Measurements from ENCODE around the gene RGS19.

The RGS19 gene

DNA sequence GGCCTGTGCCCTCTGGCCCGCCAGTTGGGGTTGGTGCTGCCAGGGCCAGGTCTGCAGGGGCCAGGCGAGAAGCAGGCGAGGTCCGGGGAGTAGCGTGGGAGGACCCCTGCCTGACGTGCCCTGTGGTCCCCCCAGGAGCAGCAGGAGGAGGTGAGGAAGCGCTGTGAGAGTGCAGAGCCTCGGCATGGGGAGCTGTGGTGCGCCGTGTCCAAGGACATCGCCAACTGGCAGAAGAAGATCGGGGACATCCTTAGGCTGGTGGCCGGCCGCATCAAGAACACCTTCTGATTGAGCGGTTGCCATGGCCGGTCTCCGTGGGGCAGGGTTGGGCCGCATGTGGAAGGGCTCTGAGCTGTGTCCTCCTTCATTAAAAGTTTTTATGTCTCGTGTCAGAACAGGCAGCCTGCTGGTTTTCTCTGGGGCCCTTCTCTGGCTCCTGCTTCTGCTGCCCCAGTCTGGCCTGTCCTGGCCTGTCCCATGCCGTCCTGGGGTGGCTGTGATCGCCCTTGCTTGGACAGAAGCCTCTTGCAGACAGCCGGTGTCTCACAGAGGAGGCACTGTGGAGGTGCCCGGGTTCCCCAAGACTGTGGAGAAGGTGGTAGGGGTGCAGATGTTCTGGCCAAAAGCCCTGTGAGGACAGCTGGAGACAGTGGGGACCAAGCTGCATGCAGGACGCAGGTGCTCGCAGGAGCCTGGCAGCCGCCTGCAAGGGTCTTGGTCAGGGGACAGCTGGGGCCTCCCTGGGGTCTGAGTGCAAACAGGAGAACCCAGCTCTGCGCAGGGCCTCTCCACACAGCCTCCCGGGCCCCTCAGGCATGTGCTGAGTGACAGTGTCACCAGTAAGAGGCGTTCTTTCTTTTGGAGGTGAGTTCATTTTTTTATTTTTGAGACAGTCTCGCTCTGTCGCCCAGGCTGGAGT lies 46.4 kb downstream of the RGS19 start:
- DNase-seq, result no peak

DNA sequence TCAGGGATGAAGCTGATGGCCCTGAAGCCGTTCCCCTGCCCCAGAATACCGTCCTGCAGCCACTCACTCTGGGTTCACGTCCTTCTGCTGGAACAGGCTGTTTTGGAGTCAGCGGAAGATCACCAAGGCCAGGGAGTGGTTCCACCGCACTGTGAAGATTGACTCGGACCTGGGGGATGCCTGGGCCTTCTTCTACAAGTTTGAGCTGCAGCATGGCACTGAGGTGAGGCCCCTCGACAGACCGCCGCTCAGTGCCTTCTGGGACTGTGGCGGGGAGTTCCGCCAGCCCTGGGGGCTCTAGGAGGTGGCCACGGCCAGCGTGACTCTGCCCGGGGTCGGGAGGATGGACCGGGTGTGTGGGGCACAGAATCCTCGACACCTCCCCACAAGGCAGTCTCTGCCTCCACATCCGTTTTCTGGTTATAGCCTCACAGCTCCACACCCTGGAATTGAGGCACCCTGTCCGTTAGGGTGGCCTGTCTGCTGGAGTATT lies 47.5 kb downstream of the RGS19 start:
- no peak for DNase-seq

DNA sequence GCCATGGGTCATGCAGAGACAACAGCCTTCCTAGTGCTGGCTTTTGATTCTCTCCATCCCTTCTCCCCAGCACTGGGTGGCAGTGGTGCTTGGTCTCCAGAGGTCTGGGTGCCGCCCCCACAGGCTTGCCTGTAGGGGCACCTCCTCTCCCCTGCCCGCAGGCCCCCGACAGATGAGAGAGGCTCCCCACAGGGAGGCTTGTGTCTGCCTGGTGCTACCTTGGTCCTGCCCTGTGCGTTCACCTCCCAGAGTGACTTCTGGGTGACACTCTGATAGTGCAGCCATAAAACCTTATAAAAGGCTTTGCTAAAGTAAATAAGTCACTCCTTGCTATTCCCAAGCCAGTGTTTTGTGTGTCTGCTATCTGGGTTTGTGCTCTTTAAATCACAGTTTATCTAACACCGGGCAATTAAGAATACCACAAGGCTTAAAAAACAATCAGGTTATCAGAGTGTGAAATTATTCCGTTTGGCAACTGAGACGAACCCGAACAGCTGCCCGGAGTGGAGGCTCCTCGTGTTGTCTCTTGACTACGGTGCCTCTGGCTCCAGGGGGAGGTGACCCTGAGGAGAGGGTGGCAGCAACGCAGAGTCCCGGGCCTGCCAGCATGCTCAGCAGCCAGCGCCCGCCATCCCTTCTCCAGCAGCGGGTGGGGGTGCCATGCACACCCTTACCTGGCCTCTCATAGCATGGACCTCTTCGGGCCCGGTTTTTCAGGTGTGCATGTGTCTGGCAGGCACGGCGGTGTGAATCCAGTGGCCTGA lies 48.8 kb downstream of the RGS19 start:
- no peak for DNase-seq

DNA sequence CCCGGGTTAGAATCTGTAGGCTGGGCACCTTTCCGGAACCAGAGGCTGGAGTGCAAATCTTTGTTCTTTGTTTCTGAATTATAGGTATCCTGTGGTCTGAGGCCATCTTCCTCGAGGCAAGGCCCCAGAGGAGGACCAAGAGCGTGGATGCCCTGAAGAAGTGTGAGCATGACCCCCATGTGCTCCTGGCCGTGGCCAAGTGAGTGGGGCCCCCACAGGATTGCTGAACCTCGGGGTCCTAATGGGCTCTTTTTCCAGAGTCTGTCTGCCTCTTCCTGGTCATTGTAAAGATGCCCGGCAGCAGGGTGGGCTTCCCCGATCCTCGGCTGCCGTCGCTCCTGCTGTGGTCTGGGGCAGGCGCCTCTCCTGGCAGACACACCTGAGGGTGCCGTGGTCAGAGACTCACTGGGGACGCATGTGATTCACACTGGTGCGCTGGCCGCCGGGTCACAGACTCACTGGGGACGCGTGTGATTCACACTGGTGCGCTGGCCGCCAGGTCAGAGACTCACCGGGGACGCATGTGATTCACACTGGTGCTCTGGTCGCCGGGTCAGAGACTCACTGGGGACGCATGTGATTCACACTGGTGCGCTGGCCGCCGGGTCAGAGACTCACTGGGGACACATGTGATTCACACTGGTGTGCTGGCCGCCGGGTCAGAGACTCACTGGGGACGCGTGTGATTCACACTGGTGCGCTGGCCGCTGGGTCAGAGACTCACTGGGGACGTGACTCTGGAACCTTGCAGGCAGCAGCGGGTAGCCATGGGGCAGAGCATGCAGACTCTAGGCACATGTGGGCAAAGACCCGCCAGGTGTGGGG lies 49.8 kb downstream of the RGS19 start:
- DNase-seq, result no peak

DNA sequence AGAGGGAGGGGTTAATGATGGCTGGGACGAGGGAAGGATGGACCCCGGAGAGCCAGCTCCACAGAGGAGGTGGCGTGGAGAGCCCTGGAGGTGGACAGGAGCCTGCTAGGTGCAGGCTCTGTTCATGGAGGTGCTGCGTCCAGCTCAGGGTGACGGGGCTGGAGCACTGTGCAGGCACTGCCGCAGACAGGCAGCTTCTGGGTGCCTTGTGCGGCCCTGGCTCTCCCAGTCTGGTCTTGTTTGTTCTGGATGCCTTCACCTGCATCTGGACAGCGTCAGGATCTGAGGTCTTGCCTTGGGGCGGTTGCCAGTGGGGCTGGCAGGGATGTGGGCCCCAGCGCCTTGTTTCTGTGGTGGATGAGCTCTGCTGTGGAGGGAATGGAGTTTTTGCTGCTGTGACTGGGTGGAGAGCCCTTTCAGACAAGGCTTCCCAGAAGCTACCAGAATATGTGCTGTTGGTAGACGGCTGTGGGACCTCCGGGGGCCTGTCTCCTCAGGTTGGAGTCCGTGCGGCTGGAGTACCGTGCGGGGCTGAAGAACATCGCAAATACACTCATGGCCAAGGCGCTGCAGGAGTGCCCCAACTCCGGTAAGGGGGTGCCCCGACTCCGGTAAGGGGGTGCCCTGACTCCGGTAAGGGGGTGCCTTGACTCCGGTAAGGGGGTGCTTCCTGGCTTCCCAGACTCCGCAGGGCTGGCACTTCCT lies 51.2 kb downstream of the RGS19 start:
- no peak for DNase-seq

DNA sequence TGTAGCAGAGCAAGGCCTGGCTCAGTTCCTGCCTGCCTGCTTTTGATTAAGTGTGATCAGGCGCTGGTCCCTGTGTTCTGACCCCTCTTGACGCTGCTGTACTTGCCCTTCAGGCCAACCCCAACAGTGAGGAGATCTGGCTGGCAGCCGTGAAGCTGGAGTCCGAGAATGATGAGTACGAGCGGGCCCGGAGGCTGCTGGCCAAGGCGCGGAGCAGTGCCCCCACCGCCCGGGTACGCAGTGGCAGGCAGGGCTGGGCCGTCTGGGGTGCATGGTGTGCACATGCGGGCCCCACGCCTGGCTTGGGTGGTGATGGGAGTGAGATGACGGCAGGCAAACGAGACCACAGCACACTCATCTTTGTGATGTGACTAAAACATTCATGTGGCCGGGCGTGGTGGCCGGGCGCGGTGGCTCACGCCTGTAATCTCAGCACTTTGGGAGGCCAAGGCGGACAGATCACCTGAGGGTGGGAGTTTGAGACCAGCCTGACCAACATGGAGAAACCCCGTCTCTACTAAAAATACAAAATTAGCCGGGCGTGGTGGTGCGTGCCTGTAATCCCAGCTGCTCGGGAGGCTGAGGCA lies 53.4 kb downstream of the RGS19 start:
- DNase-seq, result no peak

DNA sequence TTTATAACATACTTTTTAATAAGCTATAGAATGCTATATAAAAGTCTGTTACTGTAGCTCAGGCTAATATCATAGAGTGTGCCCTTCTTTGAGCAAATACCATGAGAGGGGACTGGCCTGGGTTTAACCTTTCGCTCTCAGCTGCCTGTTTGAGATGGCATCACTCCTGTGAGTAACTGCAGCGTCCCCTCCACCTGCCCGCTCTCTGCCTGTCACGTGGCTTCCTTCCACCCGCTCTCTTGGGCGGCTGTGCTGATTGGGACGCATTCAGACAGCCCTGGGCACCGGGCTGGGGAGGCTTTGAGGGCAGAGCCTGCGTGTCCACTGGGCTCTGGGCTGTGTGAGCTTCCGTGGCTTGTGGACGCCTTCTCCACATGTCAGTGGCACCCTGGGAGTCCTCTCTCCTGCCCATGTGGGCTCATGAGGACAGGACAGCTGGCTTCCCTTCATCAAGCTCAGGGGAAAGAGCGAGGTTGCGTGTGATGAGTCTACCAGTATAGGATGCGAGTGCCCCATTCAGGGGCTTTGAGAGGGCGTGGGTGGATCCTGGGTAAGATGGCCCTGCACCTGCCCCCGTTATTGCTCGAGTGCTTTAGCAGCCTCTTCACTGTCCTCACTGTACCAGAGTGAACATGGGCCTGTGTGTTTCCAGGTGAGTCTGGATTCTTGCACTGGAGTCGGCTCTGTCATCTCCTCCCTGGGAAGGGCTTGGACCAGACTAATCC lies 54.1 kb downstream of the RGS19 start:
- DNase-seq, result no peak

DNA sequence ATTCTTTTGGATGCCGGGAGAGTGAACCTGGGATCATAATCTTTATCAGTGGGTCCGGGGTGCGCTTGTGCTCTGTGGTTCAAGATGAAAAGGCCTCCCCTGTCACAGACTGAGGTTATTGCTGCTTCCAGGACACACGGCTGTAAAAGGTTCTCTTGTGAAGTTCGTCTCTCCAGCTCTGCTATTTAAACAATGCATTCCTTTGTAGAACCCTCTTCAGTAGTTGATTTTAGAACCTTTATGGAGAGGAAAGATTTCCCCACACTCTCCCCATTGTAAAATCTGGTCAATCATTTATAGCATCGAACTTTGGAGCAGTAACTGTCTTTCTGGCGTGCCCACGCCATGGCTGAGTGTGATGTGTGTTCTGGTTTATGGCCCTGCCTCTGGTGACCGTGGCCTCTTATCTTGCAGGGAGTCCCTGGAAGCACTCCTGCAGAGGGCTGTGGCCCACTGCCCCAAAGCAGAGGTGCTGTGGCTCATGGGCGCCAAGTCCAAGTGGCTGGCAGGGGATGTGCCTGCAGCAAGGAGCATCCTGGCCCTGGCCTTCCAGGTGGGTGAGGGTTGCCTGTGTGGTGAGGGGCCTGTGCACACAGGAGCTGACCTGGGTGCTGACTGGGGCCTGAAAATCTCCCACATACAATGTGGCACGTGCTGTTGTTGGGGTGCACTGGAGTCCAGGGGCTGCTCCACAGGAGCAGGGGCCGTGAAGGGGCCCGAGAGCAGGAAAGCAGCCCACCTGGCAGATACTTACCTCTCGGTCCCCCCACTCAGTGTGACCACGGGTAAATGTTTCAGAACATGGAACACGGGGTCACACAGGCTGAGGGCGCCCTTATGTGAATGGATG lies 55.0 kb downstream of the RGS19 start:
- DNase-seq, result no peak

DNA sequence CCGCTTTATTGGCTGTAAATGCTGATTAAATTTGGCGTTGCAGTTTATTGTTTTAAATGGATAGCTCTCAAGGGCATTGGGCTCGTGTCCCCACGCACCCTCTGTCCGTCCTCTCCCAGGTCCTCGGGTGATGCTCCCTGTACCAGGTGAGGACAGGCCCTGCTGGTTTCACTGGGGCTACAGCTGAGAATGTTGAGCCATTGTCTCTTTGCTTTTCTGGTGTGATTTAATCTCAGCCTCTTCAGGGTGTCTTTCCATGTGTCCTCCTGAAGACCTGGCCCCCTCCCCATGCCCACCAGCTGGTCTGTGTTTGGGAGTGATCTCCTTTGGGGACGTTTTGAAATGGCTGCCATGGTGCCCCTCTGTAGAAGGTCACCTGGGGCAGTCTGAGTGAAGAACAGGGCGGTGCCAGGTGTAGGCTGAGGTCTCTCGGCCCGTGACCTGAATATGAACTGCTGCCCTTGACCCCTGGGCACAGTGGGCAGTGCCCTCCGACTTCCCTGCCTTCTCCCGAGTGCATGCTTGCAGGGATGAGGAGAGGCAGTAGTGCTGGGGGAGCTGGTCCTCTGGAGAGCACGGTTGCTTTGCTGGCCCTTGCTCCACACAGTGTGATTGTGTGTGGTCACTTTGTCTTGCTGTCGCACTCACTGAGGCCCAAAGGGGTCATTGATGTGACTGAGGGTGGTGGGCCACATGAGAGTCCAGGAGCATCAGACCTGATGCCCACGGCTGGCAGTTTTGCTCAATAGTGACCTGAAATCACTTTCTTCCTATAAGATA lies 55.8 kb downstream of the RGS19 start:
- no peak for DNase-seq

Measured in NCI-H446 (cell line).